ENCODE results near the gene TUNAR.

TUNAR gene

DNA sequence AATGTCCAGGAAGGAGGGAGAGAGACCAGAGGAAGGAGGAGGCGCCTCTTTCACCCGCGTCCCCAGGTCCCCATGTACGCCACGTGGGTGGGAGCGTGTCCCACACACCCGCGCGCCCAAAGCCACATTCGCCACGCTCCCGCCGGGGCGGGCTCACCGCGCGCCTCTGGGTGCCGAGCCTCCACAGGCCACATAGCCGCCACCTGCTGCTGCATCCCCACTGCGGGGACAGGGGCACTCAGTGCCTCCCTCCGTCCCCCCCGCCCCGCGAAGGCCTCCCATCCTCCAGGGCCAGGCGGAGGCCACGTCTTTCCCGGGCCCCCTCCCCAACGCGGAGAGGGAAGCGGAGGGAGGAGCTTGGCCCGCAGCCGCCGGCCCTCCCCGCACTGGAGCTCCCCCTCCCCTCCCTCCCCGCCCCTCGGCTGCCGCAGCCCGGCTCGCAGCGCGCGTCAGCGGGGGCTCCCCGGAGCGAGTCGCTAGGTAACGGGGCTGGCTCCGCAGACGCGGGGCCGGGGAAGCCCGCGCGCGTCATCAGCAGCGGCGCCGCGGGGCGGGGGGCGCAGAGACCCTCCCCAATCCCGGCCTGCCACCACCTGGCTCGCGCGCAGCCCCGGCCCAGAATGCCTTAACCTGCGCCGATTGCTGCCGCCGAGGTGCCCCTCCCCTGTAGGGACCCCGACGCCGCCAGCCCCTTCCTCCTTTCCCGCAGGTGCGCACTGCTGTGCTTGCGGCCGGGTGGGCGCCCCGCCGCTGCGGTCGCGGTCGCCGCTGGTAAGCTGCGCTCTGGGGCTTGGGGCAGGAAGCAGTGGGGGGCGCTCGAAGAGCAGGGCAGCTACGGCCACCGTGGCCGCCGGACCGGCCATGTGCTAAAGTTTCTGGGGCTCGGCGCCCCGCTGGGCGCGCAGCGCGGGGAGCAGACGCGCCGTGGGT is 536 bp upstream of the TUNAR start:
- TF ChIP-seq, protein P1, sequence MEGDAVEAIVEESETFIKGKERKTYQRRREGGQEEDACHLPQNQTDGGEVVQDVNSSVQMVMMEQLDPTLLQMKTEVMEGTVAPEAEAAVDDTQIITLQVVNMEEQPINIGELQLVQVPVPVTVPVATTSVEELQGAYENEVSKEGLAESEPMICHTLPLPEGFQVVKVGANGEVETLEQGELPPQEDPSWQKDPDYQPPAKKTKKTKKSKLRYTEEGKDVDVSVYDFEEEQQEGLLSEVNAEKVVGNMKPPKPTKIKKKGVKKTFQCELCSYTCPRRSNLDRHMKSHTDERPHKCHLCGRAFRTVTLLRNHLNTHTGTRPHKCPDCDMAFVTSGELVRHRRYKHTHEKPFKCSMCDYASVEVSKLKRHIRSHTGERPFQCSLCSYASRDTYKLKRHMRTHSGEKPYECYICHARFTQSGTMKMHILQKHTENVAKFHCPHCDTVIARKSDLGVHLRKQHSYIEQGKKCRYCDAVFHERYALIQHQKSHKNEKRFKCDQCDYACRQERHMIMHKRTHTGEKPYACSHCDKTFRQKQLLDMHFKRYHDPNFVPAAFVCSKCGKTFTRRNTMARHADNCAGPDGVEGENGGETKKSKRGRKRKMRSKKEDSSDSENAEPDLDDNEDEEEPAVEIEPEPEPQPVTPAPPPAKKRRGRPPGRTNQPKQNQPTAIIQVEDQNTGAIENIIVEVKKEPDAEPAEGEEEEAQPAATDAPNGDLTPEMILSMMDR (IDR thresholded peaks at IDR 0.05), result peak; percentile 27
- Histone ChIP-seq H3K79me2 (peaks cover 9% of the 10 kb centered on the region), H3K4me1 (peaks cover 6% of the 10 kb centered on the region), H3K9ac (peak overlapping the region; percentile 69), H3K27me3 (ENCODE audit: control insufficient read depth, insufficient read depth, low read length) (no peaks in the 10 kb centered on the region), H3K9me3 (ENCODE audit: control insufficient read depth, low read length) (no peaks in the 10 kb centered on the region), H3K4me2 (ENCODE audit: low read length) (peak overlapping the region; percentile 42), H3K4me3 (ENCODE audit: low read depth, low read length) (no peak overlapping the region), H3K27ac (no peak overlapping the region), H3K36me3 (ENCODE audit: control insufficient read depth, insufficient read depth, low read length) (no peaks in the 10 kb centered on the region), H2AFZ (peak overlapping the region; percentile 85)

DNA sequence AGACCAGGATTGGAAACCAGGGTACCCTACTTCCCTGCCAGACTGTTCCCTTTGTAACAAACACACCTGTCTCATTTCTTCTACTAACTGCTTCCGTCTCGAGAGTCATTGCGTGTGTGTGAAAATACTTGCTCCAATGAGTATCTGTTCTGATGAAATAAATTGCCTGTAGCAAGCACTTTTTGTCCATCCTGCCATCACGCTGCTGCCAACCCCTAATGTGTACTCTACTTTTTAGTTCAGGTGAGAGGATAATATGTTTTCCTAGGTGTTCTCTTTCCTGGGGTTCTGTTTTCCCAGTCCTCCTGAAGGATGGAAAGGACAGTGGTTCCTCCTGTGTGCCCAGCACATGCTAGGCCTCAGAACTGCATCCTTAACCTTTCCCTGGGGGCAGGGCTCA is 1.0 kb downstream of the TUNAR start:
- Histone ChIP-seq H3K4me2 (ENCODE audit: low read length) (no peak overlapping the region), H3K9ac (no peak overlapping the region), H3K9me3 (ENCODE audit: control insufficient read depth, low read length) (no peaks in the 10 kb centered on the region), H3K4me3 (ENCODE audit: low read depth, low read length) (no peak overlapping the region), H3K27me3 (ENCODE audit: control insufficient read depth, insufficient read depth, low read length) (no peaks in the 10 kb centered on the region), H3K79me2 (peaks cover 9% of the 10 kb centered on the region), H2AFZ (peak overlapping the region; percentile 85), H3K27ac (peak overlapping the region; percentile 29), H3K36me3 (ENCODE audit: control insufficient read depth, insufficient read depth, low read length) (no peaks in the 10 kb centered on the region), H3K4me1 (peaks cover 6% of the 10 kb centered on the region)
- TF ChIP-seq, protein P1 (IDR thresholded peaks at IDR 0.05), result no peak

DNA sequence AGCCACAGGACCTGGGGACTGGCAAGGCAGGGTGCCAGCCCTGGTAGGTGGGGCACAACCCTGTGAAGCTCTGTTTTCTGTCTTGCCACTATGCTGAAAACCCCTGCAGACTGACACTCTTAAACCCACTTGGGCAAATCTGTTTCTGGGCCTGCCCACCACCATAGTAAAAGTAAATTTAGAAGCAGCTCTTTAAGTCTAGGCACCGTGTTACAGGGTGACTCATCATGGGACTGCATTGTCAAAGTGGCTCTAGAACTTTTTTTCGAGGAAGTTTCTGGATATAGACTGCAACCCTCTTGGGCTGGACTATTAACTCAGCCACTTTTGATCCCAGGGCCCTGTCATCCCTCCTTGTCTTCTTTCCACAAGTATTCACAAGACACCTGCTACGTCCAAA is 7.7 kb downstream of the TUNAR start:
- H3K27ac ChIP-seq, result no peak overlapping the region
- H3K27me3 ChIP-seq (ENCODE audit: control insufficient read depth, insufficient read depth, low read length), result no peaks in the 10 kb centered on the region

DNA sequence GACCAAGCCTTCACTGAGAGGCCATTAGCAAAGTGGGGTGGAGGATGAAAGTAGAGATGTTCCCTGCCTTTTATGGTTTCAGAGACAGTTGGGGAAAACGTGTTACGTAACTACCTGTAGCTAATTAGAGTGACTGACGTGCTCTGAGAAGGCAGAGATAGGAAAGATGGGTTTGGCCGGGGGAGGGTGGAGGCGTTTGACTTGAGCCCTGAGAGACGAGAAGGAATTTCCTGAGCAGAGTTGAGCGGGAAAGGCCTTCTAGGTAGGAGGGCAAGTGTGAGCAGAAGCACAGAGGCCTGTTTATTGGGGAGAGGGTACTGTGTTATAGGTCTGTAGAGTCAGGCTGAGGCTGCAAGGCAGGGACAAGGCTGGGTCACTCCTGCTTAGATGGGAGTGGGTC is 8.6 kb downstream of the TUNAR start:
- H3K36me3 ChIP-seq (ENCODE audit: control insufficient read depth, insufficient read depth, low read length), result no peaks in the 10 kb centered on the region
- H3K9me3 ChIP-seq (ENCODE audit: control insufficient read depth, low read length), result no peaks in the 10 kb centered on the region
- H3K4me1 ChIP-seq, result peaks cover 29% of the 10 kb centered on the region
- no peak overlapping the region for H3K4me2 ChIP-seq (ENCODE audit: low read length)
- TF ChIP-seq, protein P1 (IDR thresholded peaks at IDR 0.05), result no peak
- H3K4me3 ChIP-seq (ENCODE audit: low read depth, low read length), result no peak overlapping the region
- no peaks in the 10 kb centered on the region for H3K27me3 ChIP-seq (ENCODE audit: control insufficient read depth, insufficient read depth, low read length)
- H2AFZ ChIP-seq, result peak overlapping the region; percentile 63
- H3K79me2 ChIP-seq, result peaks cover 2% of the 10 kb centered on the region
- peak overlapping the region; percentile 78 for H3K27ac ChIP-seq
- no peak overlapping the region for H3K9ac ChIP-seq

More for the DNA sequence above, 7.7 kb downstream of the TUNAR start:
- H3K9me3 ChIP-seq (ENCODE audit: control insufficient read depth, low read length), result no peaks in the 10 kb centered on the region
- TF ChIP-seq, protein P1 (IDR thresholded peaks at IDR 0.05), result no peak
- H3K9ac ChIP-seq, result no peak overlapping the region
- no peak overlapping the region for H3K4me3 ChIP-seq (ENCODE audit: low read depth, low read length)
- no peak overlapping the region for H2AFZ ChIP-seq
- peaks cover 2% of the 10 kb centered on the region for H3K79me2 ChIP-seq
- H3K4me1 ChIP-seq, result peaks cover 22% of the 10 kb centered on the region
- H3K36me3 ChIP-seq (ENCODE audit: control insufficient read depth, insufficient read depth, low read length), result no peaks in the 10 kb centered on the region
- H3K4me2 ChIP-seq (ENCODE audit: low read length), result no peak overlapping the region
